HEK293 (cell line): Measurements from ENCODE around the gene GRIK2.

ENCODE experiments used
- FEZF1 ChIP-seq: fragments of 450-650 bp; formaldehyde crosslinking; IDR thresholded peaks from 2 replicates; pipeline ENCODE4 v1.5.1; 2016; ENCODE audit warnings: missing biosample characterization, missing genetic modification characterization
- ZBTB7A ChIP-seq: fragments of 450-650 bp; formaldehyde crosslinking; IDR thresholded peaks from 2 replicates; pipeline ENCODE4 v1.5.1; 2016; ENCODE audit warnings: low read depth, missing biosample characterization, missing genetic modification characterization
- ZNF837 ChIP-seq: fragments of 450-650 bp; formaldehyde crosslinking; IDR thresholded peaks from 2 replicates; pipeline ENCODE4 v1.5.1; 2016; ENCODE audit warnings: missing biosample characterization, missing genetic modification characterization
- TF ChIP-seq, protein P1 (sequence below): fragments of 450-650 bp; formaldehyde crosslinking; IDR thresholded peaks from 2 replicates; pipeline ENCODE4 v1.5.1; 2016; ENCODE audit warnings: missing biosample characterization, missing genetic modification characterization
- TF ChIP-seq, protein P2 (sequence below): fragments of 450-650 bp; formaldehyde crosslinking; IDR thresholded peaks from 2 replicates; pipeline ENCODE4 v1.5.1; 2016; ENCODE audit warnings: missing biosample characterization, missing genetic modification characterization

DNA sequence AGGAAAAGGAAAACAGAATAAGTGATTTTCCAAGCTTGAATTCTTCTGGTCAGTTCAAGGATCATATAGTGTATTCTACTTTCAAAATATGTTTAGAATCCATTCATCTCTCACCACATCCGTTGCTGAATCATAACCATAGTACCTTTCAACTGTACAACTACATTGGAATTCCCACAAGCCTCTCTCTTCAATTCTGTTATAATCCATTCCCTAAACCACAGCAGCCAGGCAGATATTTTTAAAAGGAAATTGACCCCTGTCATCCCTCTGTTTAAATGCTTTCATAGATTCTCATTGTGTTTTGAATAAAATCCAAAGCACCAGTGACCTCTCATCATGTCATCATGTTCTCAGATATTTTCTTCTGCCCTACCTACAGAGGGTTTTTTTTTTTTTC, 412.7 kb downstream of the GRIK2 start:
- TF ChIP-seq FEZF1 (no peak), ZBTB7A (no peak), ZNF837 (tag by site-specific recombination) (no peak)
- TF ChIP-seq, protein P1, sequence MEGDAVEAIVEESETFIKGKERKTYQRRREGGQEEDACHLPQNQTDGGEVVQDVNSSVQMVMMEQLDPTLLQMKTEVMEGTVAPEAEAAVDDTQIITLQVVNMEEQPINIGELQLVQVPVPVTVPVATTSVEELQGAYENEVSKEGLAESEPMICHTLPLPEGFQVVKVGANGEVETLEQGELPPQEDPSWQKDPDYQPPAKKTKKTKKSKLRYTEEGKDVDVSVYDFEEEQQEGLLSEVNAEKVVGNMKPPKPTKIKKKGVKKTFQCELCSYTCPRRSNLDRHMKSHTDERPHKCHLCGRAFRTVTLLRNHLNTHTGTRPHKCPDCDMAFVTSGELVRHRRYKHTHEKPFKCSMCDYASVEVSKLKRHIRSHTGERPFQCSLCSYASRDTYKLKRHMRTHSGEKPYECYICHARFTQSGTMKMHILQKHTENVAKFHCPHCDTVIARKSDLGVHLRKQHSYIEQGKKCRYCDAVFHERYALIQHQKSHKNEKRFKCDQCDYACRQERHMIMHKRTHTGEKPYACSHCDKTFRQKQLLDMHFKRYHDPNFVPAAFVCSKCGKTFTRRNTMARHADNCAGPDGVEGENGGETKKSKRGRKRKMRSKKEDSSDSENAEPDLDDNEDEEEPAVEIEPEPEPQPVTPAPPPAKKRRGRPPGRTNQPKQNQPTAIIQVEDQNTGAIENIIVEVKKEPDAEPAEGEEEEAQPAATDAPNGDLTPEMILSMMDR (tag by site-specific recombination): no peak
- TF ChIP-seq, protein P2, sequence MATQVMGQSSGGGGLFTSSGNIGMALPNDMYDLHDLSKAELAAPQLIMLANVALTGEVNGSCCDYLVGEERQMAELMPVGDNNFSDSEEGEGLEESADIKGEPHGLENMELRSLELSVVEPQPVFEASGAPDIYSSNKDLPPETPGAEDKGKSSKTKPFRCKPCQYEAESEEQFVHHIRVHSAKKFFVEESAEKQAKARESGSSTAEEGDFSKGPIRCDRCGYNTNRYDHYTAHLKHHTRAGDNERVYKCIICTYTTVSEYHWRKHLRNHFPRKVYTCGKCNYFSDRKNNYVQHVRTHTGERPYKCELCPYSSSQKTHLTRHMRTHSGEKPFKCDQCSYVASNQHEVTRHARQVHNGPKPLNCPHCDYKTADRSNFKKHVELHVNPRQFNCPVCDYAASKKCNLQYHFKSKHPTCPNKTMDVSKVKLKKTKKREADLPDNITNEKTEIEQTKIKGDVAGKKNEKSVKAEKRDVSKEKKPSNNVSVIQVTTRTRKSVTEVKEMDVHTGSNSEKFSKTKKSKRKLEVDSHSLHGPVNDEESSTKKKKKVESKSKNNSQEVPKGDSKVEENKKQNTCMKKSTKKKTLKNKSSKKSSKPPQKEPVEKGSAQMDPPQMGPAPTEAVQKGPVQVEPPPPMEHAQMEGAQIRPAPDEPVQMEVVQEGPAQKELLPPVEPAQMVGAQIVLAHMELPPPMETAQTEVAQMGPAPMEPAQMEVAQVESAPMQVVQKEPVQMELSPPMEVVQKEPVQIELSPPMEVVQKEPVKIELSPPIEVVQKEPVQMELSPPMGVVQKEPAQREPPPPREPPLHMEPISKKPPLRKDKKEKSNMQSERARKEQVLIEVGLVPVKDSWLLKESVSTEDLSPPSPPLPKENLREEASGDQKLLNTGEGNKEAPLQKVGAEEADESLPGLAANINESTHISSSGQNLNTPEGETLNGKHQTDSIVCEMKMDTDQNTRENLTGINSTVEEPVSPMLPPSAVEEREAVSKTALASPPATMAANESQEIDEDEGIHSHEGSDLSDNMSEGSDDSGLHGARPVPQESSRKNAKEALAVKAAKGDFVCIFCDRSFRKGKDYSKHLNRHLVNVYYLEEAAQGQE (tag by site-specific recombination): no peak
